ENCODE data around the gene TJAP1. TPM values are rescaled to one million over a fixed set of nuclear protein-coding genes. Genes with fewer than 3 reads are reported as not detected.

The TJAP1 gene
- total and polyA plus RNA-seq, 2 experiments from 2014 or later, result 10.3 to 16.4 TPM

GRCh38 chr6:43442935-43443334, 34.4 kb upstream of the TJAP1 start:
- H3K79me2 ChIP-seq, result no peaks in the 10 kb centered on the region
- H2AFZ ChIP-seq, result no peak overlapping the region
- no peak overlapping the region for H3K4me2 ChIP-seq
- no peaks in the 10 kb centered on the region for H3K27me3 ChIP-seq
- TF ChIP-seq CTCF (IDR thresholded peaks at IDR 0.05; ENCODE audit: poor library complexity) (no peak), EZH2phosphoT487 (IDR thresholded peaks at IDR 0.05; ENCODE audit: low read depth, severe bottlenecking, unreplicated experiment) (no peak), EZH2 (IDR thresholded peaks at IDR 0.05; ENCODE audit: borderline replicate concordance) (no peak)
- H3K27ac ChIP-seq, result no peak overlapping the region
- H3K36me3 ChIP-seq (replicated peaks; ENCODE audit: insufficient read depth, low read depth), result no peaks in the 10 kb centered on the region
- no peaks in the 10 kb centered on the region for H3K9me2 ChIP-seq (replicated peaks; ENCODE audit: insufficient read depth)
- WGBS (ENCODE audit: low lambda C conversion rate, missing lambda C conversion rate), result 95% methylated on average over 14 of the region's 14 CpGs
- no peaks in the 10 kb centered on the region for H3K9me3 ChIP-seq (ENCODE audit: low read depth)
- no peaks in the 10 kb centered on the region for H4K20me1 ChIP-seq (ENCODE audit: insufficient read depth, poor library complexity, severe bottlenecking)
- no peak overlapping the region for H3K4me3 ChIP-seq
- no peak for DNase-seq (ENCODE audit: low spot score)
- no peaks in the 10 kb centered on the region for H3K4me1 ChIP-seq (ENCODE audit: insufficient read depth)

GRCh38 chr6:43444036-43444435, 33.3 kb upstream of the TJAP1 start:
- no peaks in the 10 kb centered on the region for H3K36me3 ChIP-seq (replicated peaks; ENCODE audit: insufficient read depth, low read depth)
- 89% methylated on average over 10 of the region's 10 CpGs for WGBS (ENCODE audit: low lambda C conversion rate, missing lambda C conversion rate)

GRCh38 chr6:43444582-43444981, 32.8 kb upstream of the TJAP1 start:
- no peaks in the 10 kb centered on the region for H3K36me3 ChIP-seq (replicated peaks; ENCODE audit: insufficient read depth, low read depth)
- H3K4me2 ChIP-seq, result no peak overlapping the region
- WGBS (ENCODE audit: low lambda C conversion rate, missing lambda C conversion rate), result 95% methylated on average over 8 of the region's 8 CpGs

More at GRCh38 chr6:43444036-43444435, 33.3 kb upstream of the TJAP1 start:
- H3K4me1 ChIP-seq (ENCODE audit: insufficient read depth), result no peaks in the 10 kb centered on the region
- no peak for DNase-seq (ENCODE audit: low spot score)
- H3K27ac ChIP-seq, result no peak overlapping the region
- no peaks in the 10 kb centered on the region for H4K20me1 ChIP-seq (ENCODE audit: insufficient read depth, poor library complexity, severe bottlenecking)
- no peak for TF ChIP-seq EZH2 (IDR thresholded peaks at IDR 0.05; ENCODE audit: borderline replicate concordance)
- TF ChIP-seq EZH2phosphoT487 (IDR thresholded peaks at IDR 0.05; ENCODE audit: low read depth, severe bottlenecking, unreplicated experiment), result no peak
- TF ChIP-seq CTCF (IDR thresholded peaks at IDR 0.05; ENCODE audit: poor library complexity), result no peak
- no peak overlapping the region for H3K4me3 ChIP-seq
- H3K79me2 ChIP-seq, result no peaks in the 10 kb centered on the region
- no peaks in the 10 kb centered on the region for H3K9me3 ChIP-seq (ENCODE audit: low read depth)
- H2AFZ ChIP-seq, result no peak overlapping the region
- no peaks in the 10 kb centered on the region for H3K9me2 ChIP-seq (replicated peaks; ENCODE audit: insufficient read depth)
- H3K27me3 ChIP-seq, result no peaks in the 10 kb centered on the region
- no peak overlapping the region for H3K4me2 ChIP-seq

More at GRCh38 chr6:43444582-43444981, 32.8 kb upstream of the TJAP1 start:
- no peaks in the 10 kb centered on the region for H4K20me1 ChIP-seq (ENCODE audit: insufficient read depth, poor library complexity, severe bottlenecking)
- no peaks in the 10 kb centered on the region for H3K27me3 ChIP-seq
- H3K4me3 ChIP-seq, result no peak overlapping the region
- no peaks in the 10 kb centered on the region for H3K9me3 ChIP-seq (ENCODE audit: low read depth)
- no peak overlapping the region for H2AFZ ChIP-seq
- no peaks in the 10 kb centered on the region for H3K79me2 ChIP-seq
- DNase-seq (ENCODE audit: low spot score), result peak; percentile 3
- no peak for TF ChIP-seq EZH2 (IDR thresholded peaks at IDR 0.05; ENCODE audit: borderline replicate concordance)
- no peak for TF ChIP-seq CTCF (IDR thresholded peaks at IDR 0.05; ENCODE audit: poor library complexity)
- no peak for TF ChIP-seq EZH2phosphoT487 (IDR thresholded peaks at IDR 0.05; ENCODE audit: low read depth, severe bottlenecking, unreplicated experiment)
- H3K4me1 ChIP-seq (ENCODE audit: insufficient read depth), result no peaks in the 10 kb centered on the region
- no peaks in the 10 kb centered on the region for H3K9me2 ChIP-seq (replicated peaks; ENCODE audit: insufficient read depth)
- H3K27ac ChIP-seq, result no peak overlapping the region

Measured in hepatocyte (in vitro differentiated cells).